ENCODE data around the gene PRKCE. TPM values are rescaled to one million over a fixed set of nuclear protein-coding genes. Genes with fewer than 3 reads are reported as not detected.

Gene PRKCE
- polyA plus RNA-seq, 3 donors: 1.3 to 7.7 (median 2.3) TPM

GRCh38 chr2:45794134-45794617, 142.7 kb downstream of the PRKCE start:
- Mint-ChIP-seq H3K27ac (peak overlapping the region in 1 of 7 donors; percentile 69), H3K9me3 (no peaks in the 10 kb centered on the region), H3K36me3 (no peaks in the 10 kb centered on the region), H3K4me3 (no peak overlapping the region), H3K4me1 (peaks cover 6% of the 10 kb centered on the region), H3K27me3 (ENCODE audit: low read depth in 3 of 3) (peaks cover 0 to 2% (median 0%) of the 10 kb centered on the region in 3 donors)
- H3K27ac ChIP-seq (ENCODE audit: low read depth in 1 of 2, low read length in 2 of 2): no peak overlapping the region
- no peaks in the 10 kb centered on the region for H3K79me2 ChIP-seq (ENCODE audit: insufficient read depth, low read length)
- TF ChIP-seq CTCF (IDR thresholded peaks at IDR 0.05): no peak
- no peak for DNase-seq
- H3K36me3 ChIP-seq (replicated peaks in 1 of 2; ENCODE audit: control insufficient read depth in 1 of 2, insufficient read depth in 2 of 2, low read length in 2 of 2): no peaks in the 10 kb centered on the region
- H3K9ac ChIP-seq (ENCODE audit: insufficient read depth, low read length, poor library complexity, severe bottlenecking): no peak overlapping the region
- H4K20me1 ChIP-seq (ENCODE audit: insufficient read depth, low read length): no peaks in the 10 kb centered on the region
- H3K4me1 ChIP-seq (ENCODE audit: control insufficient read depth in 1 of 2, insufficient read depth in 2 of 2, low read length in 2 of 2): no peaks in the 10 kb centered on the region
- H3K4me3 ChIP-seq (replicated peaks in 1 of 3; ENCODE audit: low read depth in 2 of 3, low read length in 3 of 3): no peak overlapping the region
- H3K9me3 ChIP-seq (replicated peaks in 1 of 2; ENCODE audit: control insufficient read depth in 1 of 2, insufficient read depth in 1 of 2, low read length in 2 of 2): no peaks in the 10 kb centered on the region
- H2AFZ ChIP-seq (ENCODE audit: insufficient read depth, low read depth, low read length, poor library complexity, severe bottlenecking): no peak overlapping the region
- H3K4me2 ChIP-seq (replicated peaks; ENCODE audit: extremely low read depth, low read length, poor library complexity, severe bottlenecking): no peak overlapping the region
- H3K27me3 ChIP-seq (ENCODE audit: control insufficient read depth in 2 of 2, insufficient read depth in 2 of 2, low read length in 2 of 2): no peaks in the 10 kb centered on the region
- WGBS (ENCODE audit: insufficient coverage): 54% methylated on average over 7 of the region's 15 CpGs
- intact Hi-C loops (cut with micrococcal nuclease): loop anchor here in 1 of 2 donors (5.0 kb wide), 1 partner anchor 153 kb away; no protein-coding TSS in a partner anchor

DNA sequence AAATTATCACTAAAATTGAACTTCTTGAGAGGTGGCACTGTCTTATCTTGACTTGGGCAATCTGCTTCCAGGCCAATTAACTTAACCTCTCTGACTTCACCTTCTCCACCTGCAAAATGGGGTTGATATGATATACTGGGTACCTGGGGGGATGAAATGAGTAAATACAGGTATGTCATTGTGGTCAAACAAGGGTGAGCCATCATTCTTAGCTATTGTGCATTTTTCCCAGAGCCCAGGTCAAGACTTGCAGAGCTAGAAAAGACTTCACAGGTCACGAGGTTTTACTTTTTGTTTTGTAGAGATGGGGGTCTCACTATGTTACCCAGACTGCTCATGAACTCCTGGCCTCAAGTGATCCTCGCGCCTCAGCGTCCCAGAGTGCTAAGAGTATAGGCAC, 145.0 kb downstream of the PRKCE start:
- Histone ChIP-seq H3K4me3 (replicated peaks in 1 of 3; ENCODE audit: low read depth in 2 of 3, low read length in 3 of 3) (no peak overlapping the region), H2AFZ (ENCODE audit: insufficient read depth, low read depth, low read length, poor library complexity, severe bottlenecking) (no peak overlapping the region), H4K20me1 (ENCODE audit: insufficient read depth, low read length) (no peaks in the 10 kb centered on the region), H3K9ac (ENCODE audit: insufficient read depth, low read length, poor library complexity, severe bottlenecking) (no peak overlapping the region), H3K4me1 (ENCODE audit: control insufficient read depth in 1 of 2, insufficient read depth in 2 of 2, low read length in 2 of 2) (no peaks in the 10 kb centered on the region), H3K79me2 (ENCODE audit: insufficient read depth, low read length) (no peaks in the 10 kb centered on the region), H3K27ac (ENCODE audit: low read depth in 1 of 2, low read length in 2 of 2) (no peak overlapping the region), H3K4me2 (replicated peaks; ENCODE audit: extremely low read depth, low read length, poor library complexity, severe bottlenecking) (no peak overlapping the region), H3K36me3 (replicated peaks in 1 of 2; ENCODE audit: control insufficient read depth in 1 of 2, insufficient read depth in 2 of 2, low read length in 2 of 2) (no peaks in the 10 kb centered on the region), H3K27me3 (ENCODE audit: control insufficient read depth in 2 of 2, insufficient read depth in 2 of 2, low read length in 2 of 2) (no peaks in the 10 kb centered on the region), H3K9me3 (replicated peaks in 1 of 2; ENCODE audit: control insufficient read depth in 1 of 2, insufficient read depth in 1 of 2, low read length in 2 of 2) (no peaks in the 10 kb centered on the region)
- intact Hi-C loops (cut with micrococcal nuclease): no loop called here
- Mint-ChIP-seq H3K36me3 (no peaks in the 10 kb centered on the region), H3K9me3 (no peaks in the 10 kb centered on the region), H3K27me3 (ENCODE audit: low read depth in 3 of 3) (peaks cover 0 to 3% (median 0%) of the 10 kb centered on the region in 3 donors), H3K4me3 (no peak overlapping the region), H3K4me1 (peaks cover 6% of the 10 kb centered on the region), H3K27ac (no peak overlapping the region)
- DNase-seq: no peak
- WGBS (ENCODE audit: insufficient coverage): no CpG with 5 or more reads among the region's 4 CpGs
- no peak for TF ChIP-seq CTCF (IDR thresholded peaks at IDR 0.05)
